ENCODE results near the gene SAPCD2.
A peak's percentile ranks its signal among the peaks of the same experiment; 100 is the strongest.

SAPCD2 gene

DNA sequence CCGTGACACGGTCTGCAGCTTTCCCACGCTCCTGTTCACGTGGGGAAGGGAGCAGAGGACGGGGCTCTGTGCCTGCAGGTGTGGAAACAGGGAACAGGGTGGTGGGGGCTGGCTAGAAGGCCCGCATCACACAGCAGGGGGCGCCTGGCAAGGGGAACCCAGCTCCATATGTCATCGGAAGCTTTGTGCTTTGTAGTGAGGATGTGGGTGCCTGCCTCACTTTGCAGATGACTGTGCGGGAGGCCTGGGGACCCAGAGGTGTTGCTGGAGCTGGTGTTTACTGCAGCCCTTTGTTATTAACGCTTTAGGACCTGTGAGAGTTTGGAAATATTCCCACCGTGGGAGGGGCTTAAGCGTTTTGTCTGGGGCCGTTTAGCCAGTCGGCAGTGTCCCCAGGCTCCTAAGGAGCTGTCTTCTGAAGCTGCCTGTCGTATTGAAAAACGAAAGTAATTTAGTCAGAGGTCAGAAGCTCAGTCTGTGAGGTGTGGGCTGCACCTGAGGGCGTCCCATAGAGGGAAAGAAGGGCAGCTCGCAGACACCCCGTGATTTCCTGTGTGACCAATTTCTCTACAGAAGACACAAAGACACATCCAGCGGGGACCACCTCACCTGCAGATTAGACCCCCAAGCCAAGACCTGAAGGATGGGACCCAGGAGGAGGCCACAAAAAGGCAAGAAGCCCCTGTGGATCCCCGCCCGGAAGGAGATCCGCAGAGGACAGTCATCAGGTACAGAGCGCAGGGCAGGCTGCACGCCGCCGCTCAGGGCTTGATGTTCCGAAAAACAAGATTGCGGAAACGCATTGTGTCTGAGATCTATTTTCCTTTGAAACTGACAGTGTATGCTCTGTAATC, 25.5 kb upstream of the SAPCD2 start:
- Mint-ChIP-seq H3K4me3 (peak overlapping the region; percentile 84), H3K27ac (peak overlapping the region; percentile 99), H3K27me3 (ENCODE audit: low read depth) (no peaks in the 10 kb centered on the region), H3K9me3 (no peaks in the 10 kb centered on the region), H3K36me3 (ENCODE audit: low read depth) (peaks cover 38% of the 10 kb centered on the region), H3K4me1 (ENCODE audit: low read depth) (peaks cover 23% of the 10 kb centered on the region)

DNA sequence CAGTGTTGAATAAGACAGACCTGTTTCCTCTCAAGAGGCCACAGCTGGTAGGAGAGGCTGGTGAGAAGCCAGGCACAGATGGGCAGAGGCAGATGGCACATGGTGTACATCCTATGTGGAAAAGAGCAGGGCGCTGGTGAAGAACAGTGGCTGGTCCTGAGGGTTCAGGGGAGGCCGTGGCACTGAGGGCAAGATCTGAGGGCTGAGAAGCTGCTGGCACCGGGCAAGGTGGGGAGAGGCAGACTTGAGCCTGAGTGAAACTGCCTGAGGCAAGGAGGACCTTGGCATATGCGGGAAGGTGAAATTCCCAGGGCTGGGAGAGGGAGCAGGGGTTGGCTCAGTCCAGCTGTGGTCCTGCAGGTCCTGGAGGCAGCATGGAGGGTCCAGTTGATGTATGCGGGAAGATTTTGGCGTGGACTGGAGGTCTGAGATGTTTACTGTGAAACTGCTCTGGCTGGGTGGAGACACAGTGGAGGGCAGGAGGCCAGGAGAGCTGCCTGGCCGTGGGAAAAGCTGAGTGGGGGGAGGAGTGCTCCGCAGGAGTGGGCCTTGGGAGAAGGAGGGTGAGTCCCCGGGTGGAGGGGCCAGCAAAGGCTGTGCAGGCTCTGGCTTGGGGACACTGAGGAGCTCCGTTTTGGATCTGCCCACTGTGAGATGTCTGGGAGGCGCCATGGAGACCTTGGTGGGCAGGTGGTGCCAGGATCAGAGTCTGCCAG, 19.0 kb upstream of the SAPCD2 start:
- H3K4me1 Mint-ChIP-seq (ENCODE audit: low read depth): peaks cover 35% of the 10 kb centered on the region
- peaks cover 23% of the 10 kb centered on the region for H3K36me3 Mint-ChIP-seq (ENCODE audit: low read depth)
- H3K27ac Mint-ChIP-seq: no peak overlapping the region
- H3K27me3 Mint-ChIP-seq (ENCODE audit: low read depth): no peaks in the 10 kb centered on the region
- no peaks in the 10 kb centered on the region for H3K9me3 Mint-ChIP-seq
- no peak overlapping the region for H3K4me3 Mint-ChIP-seq

DNA sequence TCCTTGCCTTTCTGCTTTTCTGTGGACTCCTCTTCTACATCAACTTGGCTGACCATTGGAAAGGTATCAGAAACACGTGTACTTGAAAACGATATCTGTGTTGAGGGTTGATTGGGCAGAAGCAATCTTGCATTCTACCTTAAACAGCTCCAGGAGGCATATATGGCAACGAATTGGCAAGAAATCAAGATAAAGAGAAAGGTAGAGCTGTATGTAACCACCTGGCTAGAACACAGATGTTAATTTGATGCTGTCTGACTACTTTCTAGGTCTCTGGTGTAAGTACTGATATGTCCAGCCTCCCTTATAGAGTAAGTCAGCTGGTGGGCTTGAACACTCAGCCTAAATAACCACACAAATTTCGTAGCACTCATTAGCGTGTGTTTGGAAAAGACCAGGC, 17.8 kb upstream of the SAPCD2 start:
- Mint-ChIP-seq H3K36me3 (ENCODE audit: low read depth) (peaks cover 20% of the 10 kb centered on the region), H3K27ac (peak overlapping the region; percentile 87), H3K27me3 (ENCODE audit: low read depth) (no peaks in the 10 kb centered on the region), H3K4me1 (ENCODE audit: low read depth) (peaks cover 33% of the 10 kb centered on the region), H3K9me3 (no peaks in the 10 kb centered on the region), H3K4me3 (peak overlapping the region; percentile 86)

DNA sequence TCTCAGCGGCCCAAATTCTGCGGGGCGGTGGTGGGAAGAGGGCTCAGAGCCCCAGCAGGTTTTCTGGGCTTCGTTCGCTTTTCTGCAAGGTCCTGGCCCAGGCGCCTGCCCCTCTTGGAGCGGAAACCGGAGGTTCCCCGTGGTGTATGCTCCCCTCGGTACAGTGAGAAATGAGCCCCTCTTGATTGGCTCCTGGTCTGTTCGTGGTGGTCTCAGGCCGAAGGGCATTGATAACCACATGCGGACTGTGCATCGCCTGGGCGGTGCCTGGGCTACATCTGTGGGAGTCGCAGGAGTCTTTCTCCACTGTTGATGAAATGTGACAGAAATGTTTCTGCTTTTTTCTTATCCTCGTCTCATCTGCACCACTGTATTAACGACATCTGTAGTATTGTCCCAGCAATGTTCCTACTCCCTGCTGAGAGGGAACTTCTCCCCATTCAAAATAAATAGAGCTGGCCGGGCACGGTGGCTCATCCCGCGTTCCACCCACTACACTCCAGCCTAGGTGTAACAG, 17.1 kb upstream of the SAPCD2 start:
- H3K9me3 Mint-ChIP-seq: no peaks in the 10 kb centered on the region
- H3K4me1 Mint-ChIP-seq (ENCODE audit: low read depth): peaks cover 28% of the 10 kb centered on the region
- peak overlapping the region; percentile 86 for H3K4me3 Mint-ChIP-seq
- H3K36me3 Mint-ChIP-seq (ENCODE audit: low read depth): peaks cover 15% of the 10 kb centered on the region
- peak overlapping the region; percentile 87 for H3K27ac Mint-ChIP-seq
- H3K27me3 Mint-ChIP-seq (ENCODE audit: low read depth): no peaks in the 10 kb centered on the region

DNA sequence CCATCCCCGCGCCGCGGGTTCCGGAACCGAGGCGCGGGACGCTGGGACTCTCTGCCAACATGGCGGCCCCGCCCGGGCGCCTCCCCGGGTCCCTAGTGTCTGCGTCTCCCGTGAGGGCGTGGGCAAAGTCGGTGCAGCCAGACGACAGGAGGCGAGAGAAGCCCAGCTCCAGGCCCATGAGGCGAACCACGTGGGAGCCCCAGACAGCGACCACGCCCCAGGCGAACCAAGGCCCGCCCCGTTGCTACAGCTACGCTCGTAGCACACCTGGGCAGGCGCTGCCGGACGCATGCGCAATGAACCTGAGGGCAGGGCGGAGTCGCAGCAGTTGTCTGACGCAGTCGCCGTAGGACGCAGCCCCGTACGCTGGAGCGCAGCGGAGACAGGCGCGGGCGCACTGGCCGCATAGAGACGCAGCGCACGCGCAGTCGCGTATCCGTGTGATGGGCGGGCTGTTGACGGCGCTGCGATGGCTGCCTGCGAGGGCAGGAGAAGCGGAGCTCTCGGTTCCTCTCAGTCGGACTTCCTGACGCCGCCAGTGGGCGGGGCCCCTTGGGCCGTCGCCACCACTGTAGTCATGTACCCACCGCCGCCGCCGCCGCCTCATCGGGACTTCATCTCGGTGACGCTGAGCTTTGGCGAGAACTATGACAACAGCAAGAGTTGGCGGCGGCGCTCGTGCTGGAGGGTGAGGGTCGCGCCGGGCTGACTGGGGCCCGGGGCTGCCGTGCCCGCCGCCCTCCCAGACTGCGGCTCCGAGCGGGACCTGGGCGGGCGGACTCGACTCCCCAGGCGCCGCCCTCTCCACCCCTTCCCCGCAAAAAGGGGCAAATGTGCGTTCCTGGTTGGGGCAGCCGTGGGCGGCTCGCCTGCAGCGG, 16.4 kb upstream of the SAPCD2 start, which contains the start of gene MAN1B1:
Gene MAN1B1 (plus strand): TSS at position 455 of the 878 bp plus-strand sequence. CDS start 15 bp downstream, at position 470.
- Mint-ChIP-seq H3K9me3 (no peaks in the 10 kb centered on the region), H3K4me1 (ENCODE audit: low read depth) (peaks cover 28% of the 10 kb centered on the region), H3K27ac (peak within 1 kb of the TSS; percentile 90), H3K27me3 (ENCODE audit: low read depth) (no peaks in the 10 kb centered on the region), H3K4me3 (peak within 1 kb of the TSS; percentile 93), H3K36me3 (ENCODE audit: low read depth) (peaks cover 15% of the 10 kb centered on the region)

DNA sequence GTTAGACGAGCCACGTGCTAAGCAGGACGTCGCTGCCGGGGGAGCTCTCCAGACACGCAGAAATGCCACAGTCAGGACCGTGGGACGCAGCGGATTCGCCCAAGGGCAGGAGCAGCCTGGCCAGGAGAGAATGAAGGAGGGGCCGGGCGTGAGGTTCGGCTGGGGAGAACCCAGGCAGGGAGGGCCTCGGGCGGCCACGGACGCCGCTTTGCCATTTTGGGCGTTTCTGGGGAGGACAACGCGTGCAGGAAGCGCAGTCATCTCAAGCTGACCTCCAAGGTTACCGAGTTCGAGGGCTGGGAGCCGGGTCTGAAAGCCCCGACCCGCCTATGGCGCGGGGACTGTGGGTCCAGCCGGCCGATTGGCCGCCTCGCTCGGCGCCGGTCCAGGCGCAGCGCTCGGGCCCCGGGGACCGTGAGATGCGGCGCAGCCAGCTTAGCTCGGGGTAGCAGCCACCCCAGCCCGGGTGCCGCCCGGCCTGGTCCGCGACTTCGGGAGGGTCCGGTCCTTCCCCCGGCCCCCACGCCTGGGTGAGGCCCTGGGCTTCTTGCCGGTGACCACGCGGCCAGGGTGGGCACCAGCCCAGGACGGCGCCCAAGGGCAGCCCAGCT, 15.7 kb upstream of the SAPCD2 start:
- no peaks in the 10 kb centered on the region for H3K27me3 Mint-ChIP-seq (ENCODE audit: low read depth)
- peaks cover 28% of the 10 kb centered on the region for H3K4me1 Mint-ChIP-seq (ENCODE audit: low read depth)
- H3K27ac Mint-ChIP-seq: peak overlapping the region; percentile 90
- H3K36me3 Mint-ChIP-seq (ENCODE audit: low read depth): peaks cover 14% of the 10 kb centered on the region
- peak overlapping the region; percentile 93 for H3K4me3 Mint-ChIP-seq
- no peaks in the 10 kb centered on the region for H3K9me3 Mint-ChIP-seq

DNA sequence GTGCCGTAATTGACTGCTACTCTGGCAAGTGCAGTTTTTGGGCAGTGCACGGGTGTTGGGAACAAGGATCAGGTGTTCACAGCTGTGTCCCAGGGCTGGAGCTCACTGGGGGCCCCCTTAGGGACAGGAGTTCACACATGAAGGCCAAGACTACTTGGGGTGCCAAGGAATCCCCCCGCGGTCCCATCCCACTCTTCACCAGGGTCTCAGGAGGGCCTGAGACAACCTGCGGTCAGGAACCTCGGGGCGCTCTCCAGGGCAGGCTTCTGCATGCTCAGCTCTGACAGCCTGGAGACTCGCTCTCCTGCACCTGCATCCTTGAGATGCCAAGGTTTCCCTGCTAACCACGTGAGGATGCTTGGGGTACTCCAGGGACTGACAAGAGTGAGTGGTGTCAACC, 14.2 kb upstream of the SAPCD2 start:
- no peaks in the 10 kb centered on the region for H3K27me3 Mint-ChIP-seq (ENCODE audit: low read depth)

DNA sequence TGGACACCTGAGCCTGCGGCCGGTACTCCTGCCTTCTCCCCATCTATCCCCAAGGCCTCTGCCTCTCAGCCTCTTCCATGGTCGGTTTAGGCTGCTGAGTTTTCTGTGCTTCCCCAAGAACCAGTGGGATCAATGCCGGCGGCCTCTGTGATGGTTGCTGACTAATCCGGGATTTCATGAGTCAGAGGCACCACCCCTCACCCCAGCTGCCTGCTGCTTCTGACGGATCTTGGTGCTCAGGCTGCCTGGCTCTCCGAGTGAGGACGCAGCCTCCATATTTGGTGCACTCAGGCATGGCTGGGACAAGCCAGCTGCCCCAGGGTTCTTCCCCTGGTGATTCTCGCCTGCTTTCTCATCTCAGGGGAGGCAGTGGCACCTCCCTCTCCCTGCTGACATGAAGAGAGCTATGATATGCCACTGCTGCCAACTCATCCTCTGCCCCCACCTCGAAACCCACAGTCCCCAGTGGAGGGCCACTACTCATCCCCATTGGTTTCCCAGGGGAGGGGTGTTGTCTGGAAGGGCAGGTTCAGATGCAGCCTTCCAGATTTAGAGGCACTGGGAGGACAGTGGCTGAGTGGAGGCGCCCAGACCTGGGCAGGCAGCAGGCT, 13.1 kb upstream of the SAPCD2 start:
- Mint-ChIP-seq H3K9me3 (no peaks in the 10 kb centered on the region), H3K27me3 (ENCODE audit: low read depth) (no peaks in the 10 kb centered on the region), H3K27ac (no peak overlapping the region), H3K36me3 (ENCODE audit: low read depth) (peaks cover 10% of the 10 kb centered on the region), H3K4me1 (ENCODE audit: low read depth) (peaks cover 22% of the 10 kb centered on the region), H3K4me3 (no peak overlapping the region)

More for the DNA sequence above, 14.2 kb upstream of the SAPCD2 start:
- H3K4me3 Mint-ChIP-seq: no peak overlapping the region
- H3K4me1 Mint-ChIP-seq (ENCODE audit: low read depth): peaks cover 28% of the 10 kb centered on the region
- H3K36me3 Mint-ChIP-seq (ENCODE audit: low read depth): peaks cover 17% of the 10 kb centered on the region
- no peak overlapping the region for H3K27ac Mint-ChIP-seq
- H3K9me3 Mint-ChIP-seq: no peaks in the 10 kb centered on the region

DNA sequence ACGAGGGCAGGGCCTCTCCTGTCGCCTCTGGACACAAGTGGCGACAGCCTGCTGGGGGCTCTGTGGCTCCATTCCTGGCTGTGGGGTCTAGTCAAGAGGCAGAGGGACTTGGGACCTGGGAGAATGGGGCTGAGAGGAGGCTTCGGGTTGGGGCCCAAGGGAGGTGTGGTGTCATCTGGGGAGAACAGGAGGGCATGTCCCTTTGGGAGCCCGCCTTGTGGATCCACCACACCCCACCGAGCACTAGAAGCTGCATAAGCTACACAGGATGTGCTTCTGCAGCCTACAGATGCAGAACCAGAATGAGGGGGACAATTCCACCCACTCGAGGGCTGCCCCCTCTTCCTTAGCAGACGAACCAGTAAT, 12.6 kb upstream of the SAPCD2 start:
- Mint-ChIP-seq H3K27me3 (ENCODE audit: low read depth) (no peaks in the 10 kb centered on the region), H3K4me3 (no peak overlapping the region), H3K9me3 (no peaks in the 10 kb centered on the region), H3K4me1 (ENCODE audit: low read depth) (peaks cover 18% of the 10 kb centered on the region), H3K36me3 (ENCODE audit: low read depth) (peaks cover 8% of the 10 kb centered on the region), H3K27ac (no peak overlapping the region)

DNA sequence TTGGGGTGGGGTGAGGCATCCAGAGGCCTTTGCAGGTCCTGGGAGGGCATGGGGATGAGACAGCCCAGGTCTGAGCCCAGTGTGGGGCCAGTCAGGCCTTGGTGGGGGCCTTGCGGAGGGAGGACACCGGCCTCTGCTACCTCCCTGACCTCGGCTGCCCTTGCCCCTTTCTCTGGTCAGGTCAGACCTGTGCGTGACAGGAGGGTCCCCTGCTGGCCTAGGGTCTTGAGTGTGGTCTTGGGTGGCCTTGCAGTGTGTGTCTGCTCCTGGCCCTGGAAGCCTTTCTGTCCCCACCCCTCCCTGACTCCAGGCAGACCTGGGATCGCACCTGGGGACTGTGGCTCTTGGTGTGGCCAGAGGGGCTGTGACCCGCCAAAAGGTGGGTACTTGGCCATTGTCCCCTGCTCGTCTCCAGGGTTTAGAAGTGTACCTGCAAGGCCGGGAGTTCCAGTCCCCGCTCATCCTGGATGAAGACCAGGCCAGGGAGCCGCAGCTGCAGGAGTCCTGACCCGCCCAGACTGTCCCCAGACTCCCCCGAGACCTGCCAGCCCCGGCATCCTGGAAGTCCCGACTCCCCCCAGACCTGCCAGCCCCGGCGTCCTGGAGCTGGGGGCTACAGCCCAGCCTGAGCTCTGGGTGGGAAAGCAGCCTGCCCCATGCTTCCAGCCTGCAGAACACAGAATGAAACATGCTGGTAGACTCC, 12.0 kb upstream of the SAPCD2 start:
- H3K27me3 Mint-ChIP-seq (ENCODE audit: low read depth): no peaks in the 10 kb centered on the region
- peaks cover 13% of the 10 kb centered on the region for H3K4me1 Mint-ChIP-seq (ENCODE audit: low read depth)
- no peaks in the 10 kb centered on the region for H3K9me3 Mint-ChIP-seq
- H3K4me3 Mint-ChIP-seq: no peak overlapping the region
- H3K27ac Mint-ChIP-seq: no peak overlapping the region
- peaks cover 8% of the 10 kb centered on the region for H3K36me3 Mint-ChIP-seq (ENCODE audit: low read depth)

DNA sequence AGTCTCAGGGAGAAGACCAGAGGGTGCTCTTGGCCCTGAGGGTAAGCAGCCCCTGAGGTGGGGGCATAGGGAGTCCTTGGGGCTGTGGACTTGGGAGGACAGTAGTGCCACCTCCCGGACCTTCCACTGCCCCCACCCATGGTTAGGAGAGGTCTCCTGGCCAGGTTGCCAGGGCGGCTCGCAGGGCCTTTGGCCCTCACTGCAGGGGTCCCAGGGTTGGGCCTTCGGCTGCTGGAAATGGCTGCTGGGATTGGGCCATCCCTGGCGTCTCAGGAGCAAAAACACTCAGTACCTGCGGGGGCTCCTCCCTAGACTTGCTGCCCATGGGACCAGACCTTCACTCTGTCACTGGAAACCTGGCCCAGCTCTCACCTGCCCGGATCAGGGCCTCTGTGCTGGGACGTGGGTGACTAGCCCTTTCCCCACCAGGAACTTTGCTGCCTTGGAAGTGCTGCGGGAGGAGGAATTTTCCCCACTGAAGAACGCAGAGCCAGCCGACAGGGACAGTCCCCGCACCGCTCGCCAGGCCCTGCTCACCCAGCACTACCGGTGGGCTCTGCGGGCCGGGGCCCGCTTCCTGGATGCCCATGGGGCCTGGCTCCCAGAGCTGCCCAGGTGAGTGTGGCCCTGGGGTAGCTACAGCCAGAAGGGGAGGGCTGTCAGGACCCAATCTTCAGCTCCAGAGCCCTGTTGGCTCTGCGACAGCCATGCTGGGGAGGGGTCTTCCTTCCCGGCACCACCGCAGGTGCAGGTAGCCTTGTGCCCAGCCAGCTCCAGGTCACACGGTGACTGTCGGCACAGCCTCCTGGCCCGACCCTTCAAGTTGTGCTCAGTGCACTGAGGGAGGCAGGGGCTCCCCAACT, 10.1 kb upstream of the SAPCD2 start:
- no peaks in the 10 kb centered on the region for H3K27me3 Mint-ChIP-seq (ENCODE audit: low read depth)
- peaks cover 9% of the 10 kb centered on the region for H3K4me1 Mint-ChIP-seq (ENCODE audit: low read depth)
- peaks cover 8% of the 10 kb centered on the region for H3K36me3 Mint-ChIP-seq (ENCODE audit: low read depth)
- no peaks in the 10 kb centered on the region for H3K9me3 Mint-ChIP-seq
- H3K4me3 Mint-ChIP-seq: no peak overlapping the region
- H3K27ac Mint-ChIP-seq: no peak overlapping the region

DNA sequence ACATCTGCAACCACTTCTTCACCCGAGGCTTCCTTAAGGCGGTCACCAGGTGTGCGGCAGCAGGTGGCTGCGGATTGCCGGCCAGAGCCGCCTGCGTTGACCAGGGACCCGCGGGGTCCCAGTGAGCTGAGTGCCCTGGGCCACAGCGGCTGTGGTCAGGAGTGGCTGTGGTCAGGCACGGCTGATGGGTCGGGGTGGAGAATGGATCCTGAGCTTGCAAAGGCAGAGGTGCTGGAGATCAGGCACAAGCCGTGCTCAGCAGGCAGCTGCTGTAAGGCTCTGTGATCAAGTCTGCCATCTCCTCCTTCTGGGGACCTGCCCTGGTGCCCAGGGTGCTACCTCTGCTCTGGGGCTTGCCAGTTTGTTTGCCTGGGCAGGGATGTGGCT, 9.0 kb upstream of the SAPCD2 start:
- H3K9me3 Mint-ChIP-seq: no peaks in the 10 kb centered on the region
- H3K27me3 Mint-ChIP-seq (ENCODE audit: low read depth): no peaks in the 10 kb centered on the region
- peaks cover 5% of the 10 kb centered on the region for H3K4me1 Mint-ChIP-seq (ENCODE audit: low read depth)
- no peak overlapping the region for H3K4me3 Mint-ChIP-seq
- no peak overlapping the region for H3K27ac Mint-ChIP-seq
- peaks cover 8% of the 10 kb centered on the region for H3K36me3 Mint-ChIP-seq (ENCODE audit: low read depth)

Data from T-helper 1 cell treated with Interleukin-12 subunit alpha and Interleukin-12 subunit beta and Interleukin-4 antibody, amounts not matched to agents 30 μg/mL and 1 μg/mL, for 36 hours (primary cell).